ENCODE results near the gene JAKMIP1.

- TF ChIP-seq ZNF274 (IDR thresholded peaks at IDR 0.05; ENCODE audit: low read depth, low read length) (no peak), SUZ12 (IDR thresholded peaks at IDR 0.05; ENCODE audit: extremely low read depth, insufficient read depth, insufficient read length) (no peak)
Observed at GRCh38 chr4:6201580-6202091, 1.3 kb upstream of the JAKMIP1 start.

Data from NT2/D1 (cell line).